ENCODE data around the gene SCT. TPM values are rescaled to one million over a fixed set of nuclear protein-coding genes. Genes with fewer than 3 reads are reported as not detected.

Gene SCT
- total and polyA plus RNA-seq, 2 of the 8 experiments (the other 6 are each of a cell fraction or from before 2014, with no cell fraction given), result 1.7 to 2.0 TPM

GRCh38 chr11:586376-587316 lies 40.3 kb downstream of the SCT start:
- no peak overlapping the region for H2BK15ac ChIP-seq (ENCODE audit: low read length)
- H3K4me2 ChIP-seq (ENCODE audit: insufficient read depth in 1 of 2, low read depth in 2 of 2, low read length in 2 of 2), result no peak overlapping the region
- no peaks in the 10 kb centered on the region for H3K27me3 ChIP-seq (replicated peaks in 1 of 4; ENCODE audit: control insufficient read depth in 3 of 4, extremely low read depth in 1 of 4, insufficient read depth in 3 of 4, low read length in 3 of 4)
- H3K36me3 ChIP-seq (ENCODE audit: control insufficient read depth in 2 of 4, insufficient read depth in 4 of 4, low read length in 3 of 4), result peaks cover 25 to 48% (median 45%) of the 10 kb centered on the region in 4 experiments; a peak in 7 of 8 replicates
- no peak overlapping the region for H2BK12ac ChIP-seq (ENCODE audit: low read depth, low read length)
- no peaks in the 10 kb centered on the region for H3K4me1 ChIP-seq (replicated peaks in 1 of 4; ENCODE audit: control insufficient read depth in 3 of 4, insufficient read depth in 4 of 4, low read length in 3 of 4)
- H2BK5ac ChIP-seq (ENCODE audit: low read depth, low read length), result no peak overlapping the region
- no peak overlapping the region; the same call in 1 of the 2 replicates for H4K8ac ChIP-seq (ENCODE audit: extremely low read depth, insufficient read depth, low read length)
- peaks cover 11% of the 10 kb centered on the region for H3K79me1 ChIP-seq (ENCODE audit: low read depth, low read length)
- no peak overlapping the region for H2BK20ac ChIP-seq (ENCODE audit: low read length)
- H3K23ac ChIP-seq (ENCODE audit: insufficient read length), result no peak overlapping the region
- no peak overlapping the region for H3K4me3 ChIP-seq (ENCODE audit: extremely low read depth in 1 of 4, insufficient read depth in 2 of 4, low read depth in 3 of 4, low read length in 4 of 4)
- no peak overlapping the region for H2AFZ ChIP-seq (ENCODE audit: low read length)
- H3K23me2 ChIP-seq (ENCODE audit: low read depth, low read length), result no peaks in the 10 kb centered on the region
- 93% methylated on average over 27 of the region's 32 CpGs; no CpG with 5 or more reads in 1 of the 2 experiments for WGBS, 2 experiments (ENCODE audit: extremely low coverage in 1 of 2, insufficient coverage in 1 of 2, insufficient read length in 1 of 2, insufficient replicate concordance in 2 of 2, low coverage in 1 of 2, low lambda C conversion rate in 2 of 2, missing lambda C conversion rate in 1 of 2)
- H4K5ac ChIP-seq (ENCODE audit: insufficient read length, low read depth, low read length), result no peak overlapping the region
- FAIRE-seq, result no peak
- peaks cover 19 to 26% of the 10 kb centered on the region in 2 experiments for H4K20me1 ChIP-seq (replicated peaks in 1 of 2; ENCODE audit: control insufficient read depth in 1 of 2, insufficient read depth in 2 of 2, low read length in 2 of 2)
- H2BK120ac ChIP-seq (replicated peaks; ENCODE audit: low read depth, low read length), result no peak overlapping the region
- CTCF ChIA-PET (ENCODE audit: partially characterized antibody), result interaction anchor here (1.1 to 1.3 kb wide), 2 partner anchors 17 to 197 kb away, joined by 3 read pairs; no protein-coding TSS in a partner anchor
- no peak overlapping the region for H3K18ac ChIP-seq (ENCODE audit: extremely low read depth, low read length)
- no peak overlapping the region for H4K91ac ChIP-seq (replicated peaks; ENCODE audit: insufficient read length, low read length)
- H3K27ac ChIP-seq (ENCODE audit: low read depth, low read length), result no peak overlapping the region
- H2AK5ac ChIP-seq (ENCODE audit: low read depth, low read length), result no peak overlapping the region
- POLR2A ChIA-PET (ENCODE audit: partially characterized antibody), result no interaction called here
- H3K79me2 ChIP-seq (ENCODE audit: control insufficient read depth in 1 of 2, insufficient read depth in 2 of 2, low read length in 2 of 2), result peaks cover 0 to 16% of the 10 kb centered on the region in 2 experiments; a peak in 2 of 4 replicates
- no peak overlapping the region for H3K4ac ChIP-seq (replicated peaks; ENCODE audit: insufficient read length, low read depth, low read length)
- no peak overlapping the region for H3K14ac ChIP-seq (ENCODE audit: insufficient read length)
- H3K9ac ChIP-seq (replicated peaks in 1 of 4; ENCODE audit: extremely low read depth in 1 of 4, low read depth in 3 of 4, low read length in 3 of 4), result no peak overlapping the region
- no peaks in the 10 kb centered on the region for H3K9me3 ChIP-seq (ENCODE audit: insufficient read depth in 2 of 2, low read depth in 1 of 2, low read length in 1 of 2)
- no peak for DNase-seq (ENCODE audit: low read depth in 1 of 2, low spot score in 2 of 2)
- no peak overlapping the region for H3K56ac ChIP-seq (replicated peaks; ENCODE audit: insufficient read length, low read depth, low read length)
- TF ChIP-seq FOSL1 (IDR thresholded peaks at IDR 0.05; ENCODE audit: insufficient read depth, low read depth, low read length) (no peak), E2F6 (IDR thresholded peaks at IDR 0.05) (no peak), JUN (IDR thresholded peaks at IDR 0.05; ENCODE audit: low read depth, low read length) (no peak), POU5F1 (IDR thresholded peaks at IDR 0.05; ENCODE audit: low read depth, low read length) (no peak), EP300 (IDR thresholded peaks at IDR 0.05; ENCODE audit: borderline replicate concordance in 1 of 2, low read depth in 2 of 2, low read length in 2 of 2) (no peak), CHD1 (IDR thresholded peaks at IDR 0.05; ENCODE audit: low read depth, low read length) (no peak), TEAD4 (IDR thresholded peaks at IDR 0.05; ENCODE audit: low read depth, low read length) (no peak), CHD2 (IDR thresholded peaks at IDR 0.05; ENCODE audit: low read length) (no peak)
